ENCODE measurements around the gene MAP7D3.

MAP7D3 gene

GRCh38 chrX:136268051-136269048 is 17.1 kb upstream of the MAP7D3 start:
- H3K36me3 ChIP-seq (ENCODE audit: low read depth), result no peaks in the 10 kb centered on the region
- H3K9me3 ChIP-seq (ENCODE audit: severe bottlenecking), result no peaks in the 10 kb centered on the region
- DNase-seq (ENCODE audit: low spot score) (no peak), ATAC-seq (ENCODE audit: low read depth) (peak; percentile 57; the same call in 2 of the 3 replicates)
- TF ChIP-seq CTCF (IDR thresholded peaks at IDR 0.05; ENCODE audit: poor library complexity, severe bottlenecking), result peak; percentile 79
- peaks cover 2% of the 10 kb centered on the region for H3K4me1 ChIP-seq (ENCODE audit: insufficient read depth, poor library complexity, severe bottlenecking)
- no peak overlapping the region for H3K4me3 ChIP-seq (ENCODE audit: severe bottlenecking)
- no peak overlapping the region for H3K27ac ChIP-seq (ENCODE audit: poor library complexity, severe bottlenecking)
- no peaks in the 10 kb centered on the region for H3K27me3 ChIP-seq (ENCODE audit: insufficient read depth, poor library complexity, severe bottlenecking)

- ATAC-seq (ENCODE audit: low read depth) (no peak), DNase-seq (ENCODE audit: low spot score) (no peak)
- no peaks in the 10 kb centered on the region for H3K36me3 ChIP-seq (ENCODE audit: low read depth)
- TF ChIP-seq CTCF (IDR thresholded peaks at IDR 0.05; ENCODE audit: poor library complexity, severe bottlenecking), result no peak
- no peaks in the 10 kb centered on the region for H3K27me3 ChIP-seq (ENCODE audit: insufficient read depth, poor library complexity, severe bottlenecking)
- H3K4me1 ChIP-seq (ENCODE audit: insufficient read depth, poor library complexity, severe bottlenecking), result no peaks in the 10 kb centered on the region
- no peak overlapping the region for H3K4me3 ChIP-seq (ENCODE audit: severe bottlenecking)
- H3K9me3 ChIP-seq (ENCODE audit: severe bottlenecking), result no peaks in the 10 kb centered on the region
- no peak overlapping the region for H3K27ac ChIP-seq (ENCODE audit: poor library complexity, severe bottlenecking)
These were observed 15.6 kb upstream of the MAP7D3 start for GRCh38 chrX:136266828-136267227.

GRCh38 chrX:136262812-136263315 is 11.7 kb upstream of the MAP7D3 start:
- Histone ChIP-seq H3K4me1 (ENCODE audit: insufficient read depth, poor library complexity, severe bottlenecking) (peaks cover 7% of the 10 kb centered on the region), H3K27me3 (ENCODE audit: insufficient read depth, poor library complexity, severe bottlenecking) (no peaks in the 10 kb centered on the region), H3K36me3 (ENCODE audit: low read depth) (no peaks in the 10 kb centered on the region), H3K27ac (ENCODE audit: poor library complexity, severe bottlenecking) (no peak overlapping the region), H3K4me3 (ENCODE audit: severe bottlenecking) (no peak overlapping the region), H3K9me3 (ENCODE audit: severe bottlenecking) (no peaks in the 10 kb centered on the region)
- no peak for TF ChIP-seq CTCF (IDR thresholded peaks at IDR 0.05; ENCODE audit: poor library complexity, severe bottlenecking)
- no peak for ATAC-seq (ENCODE audit: low read depth)
- DNase-seq (ENCODE audit: low spot score), result no peak

- TF ChIP-seq CTCF (IDR thresholded peaks at IDR 0.05; ENCODE audit: poor library complexity, severe bottlenecking), result no peak
- H3K4me1 ChIP-seq (ENCODE audit: insufficient read depth, poor library complexity, severe bottlenecking), result peaks cover 7% of the 10 kb centered on the region
- no peak overlapping the region for H3K27ac ChIP-seq (ENCODE audit: poor library complexity, severe bottlenecking)
These were observed 11.0 kb upstream of the MAP7D3 start for GRCh38 chrX:136262243-136262642.

More at GRCh38 chrX:136262243-136262642, 11.0 kb upstream of the MAP7D3 start:
- ATAC-seq (ENCODE audit: low read depth), result no peak
- no peaks in the 10 kb centered on the region for H3K9me3 ChIP-seq (ENCODE audit: severe bottlenecking)
- no peak overlapping the region for H3K4me3 ChIP-seq (ENCODE audit: severe bottlenecking)
- H3K27me3 ChIP-seq (ENCODE audit: insufficient read depth, poor library complexity, severe bottlenecking), result no peaks in the 10 kb centered on the region
- no peaks in the 10 kb centered on the region for H3K36me3 ChIP-seq (ENCODE audit: low read depth)
- no peak for DNase-seq (ENCODE audit: low spot score)

All from RWPE2 (cell line).